NCI-H2107 treated with DMSO at 0.1 percent for 48 hours (cell line): ENCODE results near the gene TPX2.

Experiments
- DNase-seq: peaks from one replicate; lab custom pipeline; 2025; ENCODE audit not compliant: unreplicated experiment; lab: John Stamatoyannopoulos, UW

The TPX2 gene

DNA sequence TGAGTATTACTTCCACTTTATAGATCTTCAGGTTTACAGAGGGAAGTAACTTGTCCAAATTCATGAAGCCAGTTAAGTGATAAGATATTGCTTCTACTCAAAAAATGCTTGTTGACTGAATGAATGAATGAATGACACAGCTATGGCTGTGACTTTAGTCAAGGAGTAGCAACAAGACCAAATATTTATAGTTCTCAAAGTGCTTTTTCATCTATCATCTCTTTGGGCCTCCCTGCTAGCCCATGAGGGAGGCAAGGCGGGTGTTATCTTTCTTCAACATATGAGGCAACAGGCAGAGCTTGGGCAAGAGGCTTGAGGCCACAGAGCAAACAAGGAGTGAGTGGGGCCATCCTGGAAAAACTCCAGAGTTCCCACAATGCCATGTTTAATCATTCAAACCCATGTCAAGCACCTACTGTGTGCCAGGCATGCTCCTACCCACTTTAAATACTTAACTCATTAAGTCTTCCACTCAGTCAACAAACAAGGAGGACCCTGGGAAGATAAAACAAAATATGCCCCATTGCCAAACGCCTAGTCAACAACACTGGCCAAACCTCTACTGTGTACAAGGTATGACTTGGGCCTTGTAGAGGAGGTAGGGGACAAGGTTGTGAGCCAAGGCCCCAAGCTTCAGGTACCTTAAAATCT is 32.4 kb upstream of the TPX2 start:
- DNase-seq: no peak

- no peak for DNase-seq
Observed at GRCh38 chr20:31707258-31707615, 31.9 kb upstream of the TPX2 start.

DNA sequence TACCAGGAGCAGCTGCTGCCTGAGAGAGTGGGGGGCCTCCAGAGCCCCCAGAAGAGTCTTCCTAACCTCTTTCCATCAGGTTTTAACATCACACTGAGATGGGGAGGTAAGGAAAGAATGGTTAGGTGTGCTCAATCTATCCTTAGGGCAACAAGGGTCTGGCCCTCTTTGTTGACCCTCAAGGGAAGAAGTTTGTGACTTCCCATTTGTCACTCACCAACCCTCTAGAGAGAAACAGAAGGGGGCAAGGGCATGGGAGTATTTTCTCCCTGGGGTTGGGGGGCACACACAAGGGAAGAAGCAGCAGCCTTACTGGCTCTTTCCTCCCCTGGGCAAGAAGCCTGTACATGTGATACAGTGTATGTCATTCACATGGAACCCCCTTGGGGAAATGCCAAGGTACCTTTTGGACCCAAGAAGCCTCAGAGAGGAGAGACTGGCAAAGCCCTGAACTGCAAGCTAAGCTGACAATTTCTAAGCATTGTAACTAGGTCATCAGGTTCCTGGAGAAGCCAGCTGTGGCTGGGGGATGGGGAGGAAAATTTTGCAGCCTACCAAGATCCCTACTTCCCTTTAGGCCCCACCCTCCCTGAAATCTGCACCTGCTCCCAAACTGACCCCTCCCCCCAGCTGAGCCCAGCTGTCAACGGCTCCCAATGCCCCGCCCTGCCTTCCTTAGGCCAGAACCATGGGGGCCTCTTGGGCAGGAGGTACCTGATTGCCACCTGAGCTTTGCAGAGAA is 30.9 kb upstream of the TPX2 start:
- peak; percentile 82 for DNase-seq

GRCh38 chr20:31708736-31709534 is 30.2 kb upstream of the TPX2 start:
- DNase-seq: peak; percentile 87

- DNase-seq: no peak
Observed at GRCh38 chr20:31709939-31710338, 29.2 kb upstream of the TPX2 start.

GRCh38 chr20:31710423-31711108 is 28.5 kb upstream of the TPX2 start:
- DNase-seq: peak; percentile 46

GRCh38 chr20:31711179-31712111 is 27.6 kb upstream of the TPX2 start:
- no peak for DNase-seq

DNA sequence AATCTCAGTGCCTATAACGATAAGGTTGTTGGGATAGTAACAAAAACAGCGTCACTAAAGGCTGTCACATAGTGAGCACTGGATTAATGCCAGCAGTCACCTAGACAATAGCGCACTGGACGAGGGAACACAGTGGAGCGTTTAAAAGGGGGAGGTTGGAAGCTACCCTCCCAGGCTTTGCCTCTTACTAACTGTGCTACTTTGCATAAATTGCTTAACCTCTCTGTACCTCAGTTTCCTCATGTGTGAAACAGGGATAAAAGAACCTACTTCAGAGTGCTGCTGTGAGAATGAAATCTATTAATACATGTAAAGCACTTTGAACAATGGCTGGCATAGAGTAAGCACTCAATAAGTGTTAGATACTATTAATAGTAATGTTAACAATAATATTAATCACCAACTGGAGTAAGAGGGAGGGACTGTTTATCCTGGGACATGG is 27.0 kb upstream of the TPX2 start:
- DNase-seq: peak; percentile 40

DNA sequence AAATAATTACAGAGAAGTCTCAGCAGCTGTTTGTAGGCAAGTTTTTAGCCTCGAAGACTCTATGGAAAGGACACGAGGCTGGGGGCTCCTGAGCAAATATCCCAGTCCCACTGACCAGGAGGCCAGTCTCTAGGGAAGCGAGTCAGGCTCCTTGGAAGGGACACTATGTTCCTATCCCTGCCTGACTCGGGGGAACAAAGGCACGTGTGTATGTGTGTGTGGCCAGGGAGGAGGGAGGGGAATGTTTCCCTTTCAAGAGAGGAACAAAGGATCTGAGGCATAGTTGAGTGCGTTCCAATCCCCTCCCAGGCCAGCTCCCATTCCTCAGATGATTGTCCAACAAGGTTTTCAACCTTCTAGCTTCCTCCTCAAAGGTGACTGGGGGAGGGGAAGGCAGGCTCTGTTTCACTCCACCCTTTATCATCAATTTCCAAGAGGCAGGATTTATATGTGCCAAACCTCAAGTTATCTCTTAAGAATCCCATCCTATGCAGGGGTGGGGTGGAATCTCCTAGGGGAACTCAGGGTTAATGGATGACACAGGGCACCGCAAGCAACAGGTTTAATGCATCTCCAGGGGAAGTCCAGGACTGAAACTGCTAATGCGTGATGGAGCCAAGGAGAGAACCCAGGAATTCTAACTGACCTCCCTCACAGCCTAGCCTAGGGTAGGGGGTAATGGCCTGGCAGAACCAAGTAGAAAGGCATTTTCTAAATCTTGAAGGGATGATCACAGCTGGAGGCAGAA is 26.4 kb upstream of the TPX2 start:
- DNase-seq: no peak

GRCh38 chr20:31713312-31714273 is 25.5 kb upstream of the TPX2 start:
- DNase-seq: no peak

DNA sequence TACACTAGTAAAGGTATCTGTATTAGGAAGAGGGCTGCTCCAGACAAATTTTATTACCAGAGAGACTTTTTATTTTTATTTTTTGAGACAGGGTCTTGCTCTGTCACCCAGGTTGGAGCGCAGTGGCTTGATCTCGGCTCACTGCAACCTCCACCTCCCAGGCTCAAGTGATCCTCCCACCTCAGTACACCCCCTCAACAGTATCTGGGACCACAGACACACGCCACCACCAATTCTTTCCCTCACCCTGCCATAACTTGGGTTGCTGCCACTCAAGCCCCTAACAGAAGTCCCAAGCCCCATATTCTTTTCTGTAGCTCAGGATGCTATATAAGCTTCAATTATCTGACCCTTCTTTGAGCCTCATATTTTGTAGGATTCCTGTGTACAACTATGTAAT is 23.3 kb upstream of the TPX2 start:
- DNase-seq: no peak

DNA sequence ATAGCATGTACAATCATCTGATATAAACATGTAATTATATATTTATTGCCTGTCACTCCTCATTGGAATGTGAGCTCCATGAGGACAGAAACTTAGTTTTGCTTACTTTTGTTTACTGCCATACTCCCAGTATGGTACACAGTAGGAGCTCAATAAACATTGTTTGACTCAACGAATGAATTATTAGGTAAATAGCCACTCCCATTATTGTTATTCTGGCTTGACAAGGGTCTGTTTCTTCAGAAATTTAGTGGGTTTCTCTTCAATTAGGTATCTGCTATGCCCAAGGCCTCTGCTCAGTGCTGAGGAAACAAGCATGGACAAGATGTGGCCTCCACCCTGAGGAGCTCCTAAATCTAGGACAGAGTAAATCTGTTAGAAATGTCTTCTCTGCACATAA is 22.7 kb upstream of the TPX2 start:
- DNase-seq: no peak

GRCh38 chr20:31716818-31717477 is 22.1 kb upstream of the TPX2 start:
- DNase-seq: no peak

DNA sequence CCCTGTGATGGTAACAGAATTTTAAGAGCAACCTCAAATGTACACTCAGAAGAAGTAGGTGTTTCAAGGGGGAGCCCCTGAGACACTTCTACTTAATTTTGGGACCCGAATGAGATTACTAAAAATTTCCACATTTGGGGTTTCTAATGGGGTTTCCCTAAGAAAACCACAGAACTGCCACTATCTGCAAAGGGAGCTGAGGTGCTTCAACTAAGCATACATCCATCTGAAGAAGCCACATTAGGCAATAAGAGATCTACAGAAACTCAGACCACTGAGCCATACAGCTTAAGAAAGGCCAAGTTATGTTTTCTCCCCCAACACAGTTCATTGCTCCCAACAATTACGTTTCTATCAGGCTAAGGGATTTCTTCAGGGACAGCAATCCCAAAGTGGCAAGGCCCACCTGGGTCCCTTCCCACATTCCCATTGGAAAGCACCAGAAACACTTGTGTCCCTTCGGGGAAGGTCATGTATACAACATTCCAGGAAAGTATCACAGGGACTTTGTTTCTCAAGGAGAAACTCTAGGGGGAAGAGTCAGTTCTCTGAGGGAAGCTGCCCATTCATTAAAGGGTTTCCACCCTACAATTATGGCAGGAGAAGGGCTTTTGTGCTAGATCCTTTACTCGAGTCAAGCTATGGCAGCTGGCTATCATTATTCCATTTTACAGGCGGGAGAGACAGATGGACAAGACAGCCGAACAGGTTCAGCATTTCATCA is 21.4 kb upstream of the TPX2 start:
- DNase-seq: no peak

- no peak for DNase-seq
Observed at GRCh38 chr20:31718952-31719643, 20.0 kb upstream of the TPX2 start.

- no peak for DNase-seq
Observed at GRCh38 chr20:31719644-31720485, 19.2 kb upstream of the TPX2 start.
